ENCODE results near the gene MALRD1.
"Not testable (repeated sequence)": the region's sequence is repeated elsewhere in the genome, so short reads cannot be mapped to it uniquely, and the experiment has no call there.

MALRD1 gene

DNA sequence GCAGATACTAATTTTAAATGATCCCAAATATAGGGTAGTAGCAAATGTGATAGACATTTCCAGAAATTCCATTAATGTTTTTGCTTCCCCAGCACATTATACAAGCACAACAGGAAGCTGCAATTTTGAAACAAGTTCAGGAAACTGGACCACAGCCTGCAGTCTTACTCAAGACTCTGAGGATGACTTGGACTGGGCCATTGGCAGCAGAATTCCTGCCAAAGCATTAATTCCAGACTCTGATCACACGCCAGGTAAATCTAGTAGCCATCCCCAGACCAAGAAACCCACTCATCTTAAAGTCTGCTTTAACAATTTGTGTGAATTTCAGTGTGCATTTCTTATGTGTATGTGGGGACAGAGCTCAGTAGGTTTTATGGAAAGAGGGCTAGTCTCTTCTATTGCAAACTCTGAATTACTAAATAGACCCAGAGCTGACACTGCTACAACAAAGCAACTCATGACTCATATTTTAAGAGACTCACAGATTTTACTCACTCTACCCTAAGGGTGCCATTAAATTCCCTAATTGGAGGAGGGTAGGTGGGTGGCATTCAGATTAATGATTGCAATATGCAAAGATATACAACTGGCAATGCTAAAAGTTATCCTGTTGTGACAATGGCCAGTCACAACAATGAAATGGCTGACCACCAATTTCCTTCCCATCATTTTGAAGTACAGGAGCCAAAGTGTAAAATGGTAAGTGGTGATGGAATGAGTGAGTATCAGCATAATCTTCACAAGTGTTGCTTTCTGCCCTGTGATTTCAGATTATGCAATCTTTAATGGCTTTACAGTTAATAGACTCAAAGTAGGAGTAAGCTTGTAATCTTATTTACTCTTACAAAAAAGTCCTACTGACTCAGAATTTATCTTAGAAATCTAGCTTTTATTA is 450.0 kb downstream of the MALRD1 start:
- no peak for DNase-seq (ENCODE audit: low read depth)

- DNase-seq (ENCODE audit: low read depth), result no peak
Measured at GRCh38 chr10:19499291-19499770, 450.7 kb downstream of the MALRD1 start.

- no peak for DNase-seq (ENCODE audit: low read depth)
Measured at GRCh38 chr10:19500959-19501358, 452.4 kb downstream of the MALRD1 start.

- no peak for DNase-seq (ENCODE audit: low read depth)
Measured at GRCh38 chr10:19505320-19506312, 457.0 kb downstream of the MALRD1 start.

GRCh38 chr10:19510005-19510732 is 461.6 kb downstream of the MALRD1 start:
- not testable (repeated sequence) for DNase-seq (ENCODE audit: low read depth)

GRCh38 chr10:19518109-19518508 is 469.5 kb downstream of the MALRD1 start:
- DNase-seq (ENCODE audit: low read depth), result no peak

DNA sequence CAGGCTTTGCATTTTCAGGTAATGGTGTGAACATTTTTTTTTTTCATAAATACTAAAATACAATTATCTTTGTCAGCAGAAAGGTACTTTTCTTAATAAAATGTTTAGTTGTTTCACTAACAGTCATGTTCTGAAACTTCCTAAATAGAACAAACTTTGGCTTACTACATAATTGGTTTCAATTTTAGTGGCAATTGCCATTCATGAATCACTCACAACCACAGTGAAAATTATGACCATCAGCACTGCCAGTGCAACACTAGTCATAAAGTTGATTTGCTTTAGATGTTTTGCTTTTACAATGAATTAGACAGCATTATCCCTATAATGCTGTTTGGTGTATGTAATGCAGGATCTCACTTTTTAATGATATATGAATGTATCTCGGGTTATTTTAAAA is 470.0 kb downstream of the MALRD1 start:
- no peak for DNase-seq (ENCODE audit: low read depth)

GRCh38 chr10:19531324-19531723 is 482.7 kb downstream of the MALRD1 start:
- no peak for DNase-seq (ENCODE audit: low read depth)

GRCh38 chr10:19532411-19532810 is 483.8 kb downstream of the MALRD1 start:
- no peak for DNase-seq (ENCODE audit: low read depth)

DNA sequence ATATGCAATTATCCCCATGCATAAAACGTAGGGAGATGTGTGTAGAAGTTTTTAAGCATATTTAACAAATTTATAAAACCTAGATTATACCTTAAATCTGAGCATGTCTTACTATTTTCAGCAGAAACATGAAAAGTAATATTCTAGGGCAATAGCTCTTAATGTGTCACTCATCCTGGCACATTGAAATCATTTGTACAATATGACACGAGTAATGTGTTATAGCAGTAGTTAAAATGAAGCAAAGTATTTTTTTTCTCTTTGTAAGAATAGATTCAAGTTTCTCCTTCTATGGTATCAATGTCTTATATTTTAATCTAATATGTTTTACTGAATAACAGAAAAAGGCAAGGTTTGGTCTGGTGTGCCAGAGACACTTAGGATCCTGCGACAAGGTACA is 492.7 kb downstream of the MALRD1 start:
- DNase-seq (ENCODE audit: low read depth), result no peak

DNA sequence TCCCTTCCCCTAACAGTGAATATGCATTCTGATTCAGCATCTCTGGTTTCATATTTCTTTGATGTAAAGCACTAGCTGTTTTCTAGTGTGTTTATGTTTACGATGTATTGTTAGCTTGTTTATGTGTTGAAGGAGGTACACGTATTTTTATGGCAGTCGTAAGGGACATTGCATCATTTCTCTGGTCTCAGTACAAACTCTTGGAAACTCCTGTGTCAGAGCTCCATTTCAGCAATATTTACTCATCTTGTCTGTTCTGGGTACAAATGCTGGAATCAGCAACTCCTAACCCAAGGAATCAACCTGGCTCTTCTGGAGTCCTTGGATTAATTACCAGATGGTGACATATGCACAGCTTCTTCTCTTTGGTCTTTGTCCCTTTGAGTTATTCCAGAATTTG is 497.6 kb downstream of the MALRD1 start:
- DNase-seq (ENCODE audit: low read depth), result no peak

DNA sequence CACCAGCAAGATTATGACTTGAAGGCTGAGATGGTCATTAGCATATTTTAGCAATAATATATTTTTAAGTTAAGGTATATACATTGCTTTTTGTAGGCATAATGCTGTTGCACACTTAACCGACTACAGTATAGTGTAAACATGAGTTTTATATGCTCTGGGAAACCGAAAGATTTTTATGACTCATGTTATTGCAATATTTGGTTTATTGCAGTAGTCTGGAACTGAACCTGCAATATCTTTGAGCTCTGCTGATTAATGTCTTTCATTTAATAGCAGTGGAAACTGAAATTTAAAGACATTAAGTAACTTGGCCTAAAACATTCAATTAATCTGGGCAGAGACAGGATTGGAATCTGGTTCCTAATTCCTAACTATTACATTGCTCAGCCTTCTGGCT is 500.9 kb downstream of the MALRD1 start:
- no peak for DNase-seq (ENCODE audit: low read depth)

DNA sequence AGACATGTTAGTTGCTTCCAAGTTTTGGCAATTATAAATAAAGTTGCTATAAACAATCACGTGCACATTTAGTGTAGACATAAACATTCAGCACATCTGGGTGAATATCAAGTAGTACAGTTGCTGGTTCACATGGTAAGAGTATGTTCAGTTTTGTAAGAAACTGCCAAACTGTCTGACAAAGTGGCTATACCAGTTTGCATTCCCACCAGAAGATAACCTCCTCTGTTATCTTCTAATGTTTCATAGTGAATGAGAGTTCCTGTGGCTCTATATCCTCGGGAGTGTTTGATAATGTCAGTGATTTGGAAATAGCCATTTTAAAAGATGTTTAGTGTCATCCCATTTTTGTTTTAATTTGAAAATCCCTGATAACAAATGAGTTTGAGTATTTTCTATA is 508.1 kb downstream of the MALRD1 start:
- no peak for DNase-seq (ENCODE audit: low read depth)

DNA sequence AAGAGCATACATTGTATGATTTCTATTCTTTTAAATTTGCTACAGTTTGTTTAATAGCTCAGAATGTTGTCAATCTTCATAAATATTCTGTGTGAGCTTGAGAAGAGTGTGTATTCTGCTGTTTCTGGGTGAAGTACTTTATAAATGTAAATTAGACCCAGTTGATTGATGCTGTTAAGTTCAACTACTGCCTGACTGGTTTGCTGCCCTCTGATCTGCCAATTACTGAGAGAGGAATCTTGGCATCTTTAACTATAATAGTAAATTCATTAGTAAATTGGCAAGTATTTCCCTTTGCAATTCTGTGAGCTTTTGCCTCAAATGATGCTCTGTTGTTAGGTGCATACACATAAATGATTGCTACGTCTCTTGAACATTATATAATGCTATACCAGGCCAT is 512.6 kb downstream of the MALRD1 start:
- DNase-seq (ENCODE audit: low read depth), result no peak

- DNase-seq (ENCODE audit: low read depth), result no peak
Measured at GRCh38 chr10:19563388-19564141, 515.0 kb downstream of the MALRD1 start.

GRCh38 chr10:19570120-19570519 is 521.5 kb downstream of the MALRD1 start:
- no peak for DNase-seq (ENCODE audit: low read depth)

DNA sequence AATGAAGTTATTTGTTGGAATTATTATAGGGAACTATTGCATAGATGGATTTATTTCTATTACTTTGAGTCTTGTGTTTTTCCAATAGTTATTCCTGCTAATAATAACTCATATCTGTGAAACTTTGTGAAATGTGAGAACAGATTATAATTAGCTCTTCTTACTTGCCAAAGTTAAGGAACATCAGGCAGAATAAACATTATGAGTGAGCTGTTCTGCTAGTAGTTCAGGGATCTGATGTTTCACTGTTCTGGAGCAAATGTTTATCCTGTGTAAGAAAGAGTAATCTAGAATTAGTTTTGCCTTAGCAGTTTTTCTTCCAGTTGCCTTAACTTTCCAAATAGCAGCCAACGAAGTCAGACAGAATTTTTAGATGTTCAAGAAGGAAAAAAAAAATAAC is 522.4 kb downstream of the MALRD1 start:
- no peak for DNase-seq (ENCODE audit: low read depth)

GRCh38 chr10:19572056-19572455 is 523.5 kb downstream of the MALRD1 start:
- no peak for DNase-seq (ENCODE audit: low read depth)

DNA sequence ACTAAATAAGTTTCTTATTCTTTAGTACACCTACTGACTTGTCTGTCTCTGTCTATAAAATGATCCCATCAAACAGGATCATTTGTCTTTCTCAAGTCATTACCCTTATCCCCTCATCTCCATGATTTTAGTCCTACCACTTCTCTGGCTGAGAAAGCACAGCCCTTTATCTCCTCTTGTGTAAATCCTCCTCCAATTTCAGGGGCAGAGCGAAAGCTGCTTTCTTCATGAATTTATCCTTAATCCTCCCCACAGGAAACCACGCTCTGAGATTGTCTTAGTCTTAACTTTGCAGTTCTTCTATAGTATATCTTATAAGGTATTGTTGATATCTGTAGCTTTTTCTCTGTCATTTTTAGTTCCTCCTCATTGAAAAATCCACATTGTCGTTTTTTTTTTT is 528.0 kb downstream of the MALRD1 start:
- DNase-seq (ENCODE audit: low read depth), result no peak

DNA sequence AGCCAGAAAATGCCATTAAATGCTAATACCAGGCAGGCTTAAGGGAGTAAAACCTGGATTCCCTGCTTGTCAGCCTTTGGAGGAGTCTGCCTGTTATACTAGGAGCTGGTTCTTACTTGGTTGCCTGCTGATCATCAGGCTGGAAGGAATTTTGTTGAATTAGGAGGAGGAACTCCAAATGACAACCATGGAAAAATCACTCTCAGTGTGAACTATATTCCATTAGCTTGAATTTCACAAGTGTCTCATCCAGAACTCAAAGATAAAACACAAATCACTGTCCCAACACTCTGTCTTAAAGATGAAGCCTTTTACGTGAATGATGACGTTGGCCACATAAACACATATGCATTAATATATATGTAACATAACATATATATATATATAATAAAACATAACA is 528.8 kb downstream of the MALRD1 start:
- no peak for DNase-seq (ENCODE audit: low read depth)

GRCh38 chr10:19577807-19578206 is 529.2 kb downstream of the MALRD1 start:
- no peak for DNase-seq (ENCODE audit: low read depth)

Measured in stimulated activated CD8-positive, alpha-beta memory T cell treated with anti-CD3 and anti-CD28 coated beads, Interleukin-15, amount 100 ng/mL, for 1 hour (primary cell).